DMS153 (cell line): ENCODE results near the gene LIG4.

Experiments
- DNase-seq: peaks from one replicate; lab custom pipeline; 2025; lab: John Stamatoyannopoulos, UW

The LIG4 gene

DNA sequence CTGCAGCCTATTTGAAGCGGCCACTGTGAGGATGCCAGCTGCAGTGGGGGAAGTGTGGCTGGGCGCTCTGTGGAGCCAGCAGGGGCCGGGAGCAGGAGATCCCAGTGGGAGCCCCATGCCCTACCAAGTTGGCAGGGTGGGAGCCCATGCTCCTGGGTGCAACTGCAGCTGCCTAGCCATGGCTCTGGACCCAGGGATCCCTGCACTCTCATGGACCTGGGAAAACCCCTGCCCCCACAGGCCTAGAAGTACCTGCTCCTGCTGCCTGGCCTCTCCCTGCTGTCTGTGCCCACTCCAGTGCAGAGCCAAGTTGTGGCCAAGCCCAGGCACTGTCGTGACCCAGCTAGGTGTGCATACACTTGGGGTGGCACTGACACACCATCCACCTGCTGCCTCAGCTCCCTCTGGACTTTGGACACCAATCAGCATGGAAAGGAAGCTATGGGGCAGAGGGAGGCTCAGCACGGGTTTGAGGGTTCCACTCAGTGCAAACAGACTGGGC, 20.9 kb downstream of the LIG4 start:
- no peak for DNase-seq

DNA sequence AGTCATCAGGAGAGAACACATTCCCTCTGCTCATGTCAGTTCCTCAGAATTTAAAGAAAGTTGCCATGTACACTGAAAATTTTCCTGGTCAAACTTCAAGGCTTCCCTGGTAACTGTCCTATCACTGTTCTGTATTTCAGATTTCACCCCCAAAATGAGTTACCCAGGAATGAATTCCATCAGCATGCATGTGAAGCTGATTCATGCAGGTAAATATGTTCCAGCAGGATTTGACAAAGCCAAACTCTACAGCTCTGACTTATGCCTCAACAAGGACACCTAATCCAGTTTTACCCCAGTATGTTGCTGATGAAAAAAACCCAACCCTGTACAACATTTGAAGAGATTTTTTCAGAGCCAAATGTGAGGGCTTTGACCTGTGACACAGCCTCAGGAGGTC, 21.5 kb downstream of the LIG4 start:
- DNase-seq: no peak

DNA sequence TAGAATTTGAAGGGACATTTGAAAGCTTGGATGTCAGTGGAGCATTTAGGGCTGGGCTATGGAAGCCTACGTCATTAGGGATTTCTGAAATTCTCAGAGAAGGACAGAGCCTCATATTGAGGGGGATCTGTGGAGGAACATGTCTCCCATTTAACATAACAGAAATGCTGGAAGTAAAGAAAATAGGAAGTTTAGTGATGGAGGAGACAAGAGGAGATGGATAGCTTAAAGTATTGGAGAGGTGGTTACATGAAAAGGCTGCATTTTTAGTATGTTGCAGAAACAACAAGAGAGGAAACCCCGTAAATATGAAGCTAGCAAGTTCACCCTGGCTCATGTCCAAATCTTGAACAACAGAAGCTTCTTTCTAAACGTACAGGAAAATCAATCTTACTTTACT, 24.4 kb downstream of the LIG4 start:
- no peak for DNase-seq

DNA sequence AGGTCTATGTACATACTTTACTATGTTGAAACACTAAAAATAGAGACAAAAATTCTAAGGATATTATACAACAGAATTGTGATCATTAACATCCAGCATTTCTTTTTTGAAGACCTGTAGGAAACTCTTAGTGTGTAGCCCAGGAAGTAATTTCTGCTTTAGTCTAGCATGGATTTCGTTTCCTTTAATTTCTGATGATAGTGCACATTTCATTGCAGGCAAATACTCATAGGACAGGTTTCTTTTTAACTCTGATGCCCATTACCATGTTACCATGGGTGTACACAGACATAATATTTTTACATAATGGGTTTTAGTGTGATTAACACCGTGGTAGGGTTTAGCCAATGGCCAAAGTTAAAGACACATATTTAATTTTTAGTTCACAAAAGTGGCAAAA, 27.1 kb downstream of the LIG4 start:
- DNase-seq: no peak

DNA sequence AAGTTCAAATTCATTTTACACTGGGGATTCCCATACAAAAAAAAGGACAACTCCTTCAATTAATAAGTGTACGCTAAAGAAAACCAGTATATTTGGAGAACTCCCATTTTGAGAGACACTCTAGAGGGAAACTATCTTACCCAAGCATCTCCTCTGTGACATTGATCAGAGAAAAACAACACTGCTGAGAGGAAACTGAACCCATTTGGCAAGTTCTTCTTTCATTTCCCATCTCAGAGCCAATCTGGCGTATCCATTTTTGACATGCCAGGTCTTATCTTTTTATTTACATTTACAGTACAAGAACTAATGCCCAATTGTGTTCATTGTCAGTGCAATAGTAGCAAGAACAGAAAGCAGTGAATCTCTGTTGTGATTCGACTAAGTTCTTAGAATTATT, 30.1 kb downstream of the LIG4 start:
- DNase-seq: no peak

DNA sequence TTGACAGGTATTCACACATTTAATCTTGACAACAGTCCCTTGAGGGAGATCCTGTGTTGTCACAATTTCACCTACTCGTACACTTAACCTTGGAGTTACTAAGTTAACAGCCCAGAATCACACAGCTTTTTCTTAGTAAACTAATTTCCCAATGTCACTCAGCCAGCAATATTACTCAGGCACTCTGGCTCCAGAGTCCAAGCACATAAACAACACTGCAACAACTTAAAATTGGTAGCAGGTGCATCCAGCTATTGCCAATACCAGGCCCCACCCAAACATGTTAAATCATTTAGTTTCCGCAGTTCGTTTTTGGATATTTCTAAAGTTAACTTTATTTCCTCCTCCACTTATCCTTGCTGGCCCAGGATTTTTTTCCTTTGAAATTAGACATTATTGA, 32.7 kb downstream of the LIG4 start:
- DNase-seq: no peak

DNA sequence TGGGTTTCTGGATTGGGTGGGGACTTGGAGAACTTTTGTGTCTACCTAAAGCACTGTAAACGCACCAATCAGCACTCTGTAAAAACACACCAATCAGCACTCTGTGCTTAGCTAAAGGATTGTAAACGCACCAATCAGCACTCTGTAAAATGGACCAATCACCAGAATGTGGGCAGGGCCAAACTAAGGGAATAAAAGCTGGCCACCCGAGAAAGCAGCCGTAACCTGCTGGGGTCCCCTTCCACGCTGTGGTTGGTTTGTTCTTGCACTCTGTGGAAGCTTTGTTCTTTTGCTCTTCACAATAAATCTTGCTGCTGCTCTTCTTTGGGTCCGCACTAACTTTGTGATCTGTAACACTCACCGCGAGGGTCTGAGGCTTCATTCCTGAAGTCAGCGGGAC, 37.3 kb downstream of the LIG4 start:
- no peak for DNase-seq

DNA sequence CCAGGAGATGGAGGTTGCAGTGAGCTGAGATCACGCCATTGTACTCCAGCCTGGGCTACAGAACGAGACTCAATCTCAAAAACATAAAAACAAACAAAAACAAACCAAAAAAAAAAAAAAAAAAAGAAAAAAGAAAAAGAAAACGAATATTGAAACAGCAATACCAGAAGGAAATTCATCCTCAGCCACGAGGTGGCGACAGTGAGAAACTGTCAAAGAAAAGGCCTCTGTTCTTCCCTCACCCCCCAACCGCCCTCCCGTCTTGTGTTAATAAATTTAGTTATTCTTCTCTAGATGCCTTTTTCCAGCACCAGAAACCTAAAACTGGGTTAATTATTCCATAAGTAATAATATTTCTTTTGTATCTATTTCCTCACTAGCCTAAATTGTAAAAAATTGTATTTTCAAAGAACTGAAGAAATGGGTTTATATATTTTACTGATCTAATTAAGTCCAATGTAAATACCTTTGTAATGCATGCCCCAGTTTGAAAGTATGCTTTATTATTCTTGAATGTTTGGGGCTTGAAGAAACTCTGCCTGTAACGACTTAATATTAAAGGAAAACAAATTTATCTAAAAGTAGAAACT, 38.6 kb downstream of the LIG4 start:
- DNase-seq: no peak

DNA sequence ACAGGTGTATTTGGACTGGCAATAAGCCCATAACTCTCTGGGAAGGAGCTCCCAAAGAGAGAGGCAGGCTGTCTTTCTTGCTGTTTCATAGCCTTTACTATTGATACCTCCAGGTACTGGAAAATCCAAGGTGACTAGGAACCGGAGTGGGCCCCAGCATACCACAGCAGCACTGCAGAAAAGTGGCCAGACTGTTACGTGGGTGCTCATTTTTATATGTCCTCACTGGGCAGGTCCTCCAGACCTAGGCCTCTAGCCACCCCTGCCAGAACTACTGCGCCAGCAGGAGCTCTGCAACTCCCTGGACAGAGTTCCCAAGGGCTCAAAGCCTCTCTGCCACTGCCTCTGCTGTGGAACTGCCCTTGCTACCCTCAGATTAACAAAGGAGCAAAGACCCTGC, 46.4 kb downstream of the LIG4 start:
- DNase-seq: no peak

DNA sequence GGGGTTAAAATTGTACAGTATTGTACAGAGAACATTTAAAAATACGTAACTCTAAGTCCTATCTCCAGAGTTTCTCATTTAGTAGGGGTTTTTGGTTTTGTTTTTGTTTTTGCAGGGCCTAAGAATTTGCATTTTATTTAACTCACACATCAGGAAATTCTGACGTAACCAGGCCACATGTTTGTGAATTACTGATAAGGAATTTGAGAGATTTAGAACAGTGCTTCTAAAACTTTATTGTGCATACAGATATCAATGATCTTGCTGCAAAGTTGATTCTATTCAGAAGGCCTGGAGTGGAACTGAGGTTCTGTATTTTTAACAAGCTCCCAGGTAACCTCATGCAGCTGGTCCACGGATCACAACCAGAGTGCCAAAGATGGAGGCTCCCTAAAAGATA, 49.3 kb downstream of the LIG4 start:
- DNase-seq: no peak

DNA sequence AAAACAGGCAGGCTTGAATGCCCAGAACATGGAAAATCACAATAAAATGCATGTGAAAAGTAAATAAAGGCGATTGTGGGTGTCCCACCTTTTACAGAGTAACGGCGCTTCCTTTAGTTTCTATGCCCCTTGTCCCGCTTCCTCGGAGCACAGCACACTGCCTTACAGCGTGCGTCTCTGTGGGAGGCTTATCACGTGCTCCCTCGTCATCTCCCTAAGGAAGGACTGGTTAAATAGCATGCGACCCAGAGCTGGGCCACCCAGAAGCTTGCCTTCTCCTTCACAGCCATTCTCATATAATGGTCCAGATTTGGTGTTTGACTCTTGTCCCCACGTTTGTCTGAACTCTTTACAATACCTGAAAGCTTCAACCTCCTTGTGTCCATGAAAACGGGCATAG, 56.6 kb downstream of the LIG4 start:
- no peak for DNase-seq
